ENCODE results near the gene TMEM38B.

- no peak for TF ChIP-seq CTCF (IDR thresholded peaks at IDR 0.05)
- TF ChIP-seq POLR2A (IDR thresholded peaks at IDR 0.05): no peak
Observed at GRCh38 chr9:105672711-105673234, 21.6 kb upstream of the TMEM38B start.
